ENCODE measurements around the gene TSPAN18.

GRCh38 chr11:44690651-44691050 is 36.1 kb upstream of the TSPAN18 start:
- TF ChIP-seq POLR2A (IDR thresholded peaks at IDR 0.05) (no peak), CTCF (IDR thresholded peaks at IDR 0.05 in 4 of 5, conservative IDR thresholded peaks at IDR 0.05 in 1 of 5) (no peak)

Data from gastrocnemius medialis (tissue), 4 donors.